HEK293 (cell line): ENCODE results near the gene BCAT1.

Experiments
- KLF9 ChIP-seq: fragments of 450-650 bp; formaldehyde crosslinking; IDR thresholded peaks from 2 replicates; pipeline ENCODE4 v1.5.1; 2016; ENCODE audit warnings: missing biosample characterization, missing genetic modification characterization, low read depth
- MYNN ChIP-seq: fragments of 450-650 bp; formaldehyde crosslinking; IDR thresholded peaks from 2 replicates; pipeline ENCODE4 v1.5.1; 2016; ENCODE audit warnings: missing biosample characterization, missing genetic modification characterization, borderline replicate concordance
- SP3 ChIP-seq: fragments of 450-650 bp; formaldehyde crosslinking; IDR thresholded peaks from 2 replicates; pipeline ENCODE4 v1.5.1; 2016; ENCODE audit warnings: missing biosample characterization, missing genetic modification characterization
- TCF7L2 ChIP-seq: IDR thresholded peaks from 2 replicates; pipeline ENCODE4 v1.6.1; 2011; ENCODE audit warnings: low read depth, mild to moderate bottlenecking, inconsistent platforms, low read length, moderate library complexity, borderline replicate concordance
- ZNF133 ChIP-seq: fragments of 450-650 bp; formaldehyde crosslinking; IDR thresholded peaks from 2 replicates; pipeline ENCODE4 v1.5.1; 2016; ENCODE audit warnings: missing biosample characterization, missing genetic modification characterization
- ZNF214 ChIP-seq: fragments of 450-650 bp; formaldehyde crosslinking; IDR thresholded peaks from 2 replicates; pipeline ENCODE4 v1.5.1; 2017; ENCODE audit warnings: missing biosample characterization, mild to moderate bottlenecking, missing genetic modification characterization, borderline replicate concordance
- ZNF335 ChIP-seq: fragments of 450-650 bp; formaldehyde crosslinking; conservative IDR thresholded peaks from 2 replicates; pipeline ENCODE4 v1.5.1; 2016; ENCODE audit warnings: missing biosample characterization, missing genetic modification characterization
- ZNF416 ChIP-seq: fragments of 450-650 bp; formaldehyde crosslinking; IDR thresholded peaks from 2 replicates; pipeline ENCODE4 v1.5.1; 2016; ENCODE audit warnings: missing biosample characterization, missing genetic modification characterization
- TF ChIP-seq, protein P1 (sequence below): fragments of 450-650 bp; formaldehyde crosslinking; IDR thresholded peaks from 2 replicates; pipeline ENCODE4 v1.5.1; 2017; ENCODE audit warnings: missing biosample characterization, mild to moderate bottlenecking, missing genetic modification characterization, moderate library complexity
- TF ChIP-seq, protein P2 (sequence below): fragments of 450-650 bp; formaldehyde crosslinking; IDR thresholded peaks from 2 replicates; pipeline ENCODE4 v1.5.1; 2016; ENCODE audit warnings: missing biosample characterization, missing genetic modification characterization
- TF ChIP-seq, protein P3 (sequence below): fragments of 450-650 bp; formaldehyde crosslinking; IDR thresholded peaks from 2 replicates; pipeline ENCODE4 v1.5.1; 2016; ENCODE audit warnings: missing biosample characterization, missing genetic modification characterization
- TF ChIP-seq, protein P4 (sequence below): fragments of 450-650 bp; formaldehyde crosslinking; IDR thresholded peaks from 2 replicates; pipeline ENCODE4 v1.5.1; 2016; ENCODE audit warnings: missing biosample characterization, missing genetic modification characterization

DNA sequence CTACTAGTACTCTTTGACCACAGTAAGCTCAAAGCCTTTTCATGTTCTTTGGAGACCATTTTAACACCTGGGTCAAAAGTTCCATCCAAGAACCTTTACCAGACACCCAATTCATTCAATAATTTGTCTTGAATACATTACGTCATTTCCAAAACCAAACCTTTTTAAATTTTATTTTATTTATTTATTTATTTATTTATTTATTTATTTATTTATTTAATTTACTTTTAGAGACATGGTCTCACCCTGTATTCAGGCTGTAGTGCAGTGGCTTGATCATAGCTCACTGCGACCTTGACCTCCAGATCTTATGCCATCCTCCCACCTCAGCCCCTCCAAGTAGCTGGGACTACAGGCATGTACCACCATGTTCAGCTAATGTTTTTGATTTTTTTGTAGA is 113.5 kb downstream of the BCAT1 start:
- TF ChIP-seq, protein P1, sequence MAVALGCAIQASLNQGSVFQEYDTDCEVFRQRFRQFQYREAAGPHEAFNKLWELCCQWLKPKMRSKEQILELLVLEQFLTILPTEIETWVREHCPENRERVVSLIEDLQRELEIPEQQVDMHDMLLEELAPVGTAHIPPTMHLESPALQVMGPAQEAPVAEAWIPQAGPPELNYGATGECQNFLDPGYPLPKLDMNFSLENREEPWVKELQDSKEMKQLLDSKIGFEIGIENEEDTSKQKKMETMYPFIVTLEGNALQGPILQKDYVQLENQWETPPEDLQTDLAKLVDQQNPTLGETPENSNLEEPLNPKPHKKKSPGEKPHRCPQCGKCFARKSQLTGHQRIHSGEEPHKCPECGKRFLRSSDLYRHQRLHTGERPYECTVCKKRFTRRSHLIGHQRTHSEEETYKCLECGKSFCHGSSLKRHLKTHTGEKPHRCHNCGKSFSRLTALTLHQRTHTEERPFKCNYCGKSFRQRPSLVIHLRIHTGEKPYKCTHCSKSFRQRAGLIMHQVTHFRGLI (tag by site-specific recombination): no peak
- TF ChIP-seq SP3 (tag by site-specific recombination) (no peak), TCF7L2 (no peak), ZNF416 (tag by site-specific recombination) (no peak), ZNF335 (no peak), ZNF214 (tag by site-specific recombination) (no peak), ZNF133 (tag by site-specific recombination) (no peak), KLF9 (tag by site-specific recombination) (no peak), MYNN (no peak)
- TF ChIP-seq, protein P2, sequence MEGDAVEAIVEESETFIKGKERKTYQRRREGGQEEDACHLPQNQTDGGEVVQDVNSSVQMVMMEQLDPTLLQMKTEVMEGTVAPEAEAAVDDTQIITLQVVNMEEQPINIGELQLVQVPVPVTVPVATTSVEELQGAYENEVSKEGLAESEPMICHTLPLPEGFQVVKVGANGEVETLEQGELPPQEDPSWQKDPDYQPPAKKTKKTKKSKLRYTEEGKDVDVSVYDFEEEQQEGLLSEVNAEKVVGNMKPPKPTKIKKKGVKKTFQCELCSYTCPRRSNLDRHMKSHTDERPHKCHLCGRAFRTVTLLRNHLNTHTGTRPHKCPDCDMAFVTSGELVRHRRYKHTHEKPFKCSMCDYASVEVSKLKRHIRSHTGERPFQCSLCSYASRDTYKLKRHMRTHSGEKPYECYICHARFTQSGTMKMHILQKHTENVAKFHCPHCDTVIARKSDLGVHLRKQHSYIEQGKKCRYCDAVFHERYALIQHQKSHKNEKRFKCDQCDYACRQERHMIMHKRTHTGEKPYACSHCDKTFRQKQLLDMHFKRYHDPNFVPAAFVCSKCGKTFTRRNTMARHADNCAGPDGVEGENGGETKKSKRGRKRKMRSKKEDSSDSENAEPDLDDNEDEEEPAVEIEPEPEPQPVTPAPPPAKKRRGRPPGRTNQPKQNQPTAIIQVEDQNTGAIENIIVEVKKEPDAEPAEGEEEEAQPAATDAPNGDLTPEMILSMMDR: no peak
- TF ChIP-seq, protein P3, sequence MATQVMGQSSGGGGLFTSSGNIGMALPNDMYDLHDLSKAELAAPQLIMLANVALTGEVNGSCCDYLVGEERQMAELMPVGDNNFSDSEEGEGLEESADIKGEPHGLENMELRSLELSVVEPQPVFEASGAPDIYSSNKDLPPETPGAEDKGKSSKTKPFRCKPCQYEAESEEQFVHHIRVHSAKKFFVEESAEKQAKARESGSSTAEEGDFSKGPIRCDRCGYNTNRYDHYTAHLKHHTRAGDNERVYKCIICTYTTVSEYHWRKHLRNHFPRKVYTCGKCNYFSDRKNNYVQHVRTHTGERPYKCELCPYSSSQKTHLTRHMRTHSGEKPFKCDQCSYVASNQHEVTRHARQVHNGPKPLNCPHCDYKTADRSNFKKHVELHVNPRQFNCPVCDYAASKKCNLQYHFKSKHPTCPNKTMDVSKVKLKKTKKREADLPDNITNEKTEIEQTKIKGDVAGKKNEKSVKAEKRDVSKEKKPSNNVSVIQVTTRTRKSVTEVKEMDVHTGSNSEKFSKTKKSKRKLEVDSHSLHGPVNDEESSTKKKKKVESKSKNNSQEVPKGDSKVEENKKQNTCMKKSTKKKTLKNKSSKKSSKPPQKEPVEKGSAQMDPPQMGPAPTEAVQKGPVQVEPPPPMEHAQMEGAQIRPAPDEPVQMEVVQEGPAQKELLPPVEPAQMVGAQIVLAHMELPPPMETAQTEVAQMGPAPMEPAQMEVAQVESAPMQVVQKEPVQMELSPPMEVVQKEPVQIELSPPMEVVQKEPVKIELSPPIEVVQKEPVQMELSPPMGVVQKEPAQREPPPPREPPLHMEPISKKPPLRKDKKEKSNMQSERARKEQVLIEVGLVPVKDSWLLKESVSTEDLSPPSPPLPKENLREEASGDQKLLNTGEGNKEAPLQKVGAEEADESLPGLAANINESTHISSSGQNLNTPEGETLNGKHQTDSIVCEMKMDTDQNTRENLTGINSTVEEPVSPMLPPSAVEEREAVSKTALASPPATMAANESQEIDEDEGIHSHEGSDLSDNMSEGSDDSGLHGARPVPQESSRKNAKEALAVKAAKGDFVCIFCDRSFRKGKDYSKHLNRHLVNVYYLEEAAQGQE: 0 out of 2 replicates have a peak, but pooled peaks have one; percentile 48
- TF ChIP-seq, protein P4, sequence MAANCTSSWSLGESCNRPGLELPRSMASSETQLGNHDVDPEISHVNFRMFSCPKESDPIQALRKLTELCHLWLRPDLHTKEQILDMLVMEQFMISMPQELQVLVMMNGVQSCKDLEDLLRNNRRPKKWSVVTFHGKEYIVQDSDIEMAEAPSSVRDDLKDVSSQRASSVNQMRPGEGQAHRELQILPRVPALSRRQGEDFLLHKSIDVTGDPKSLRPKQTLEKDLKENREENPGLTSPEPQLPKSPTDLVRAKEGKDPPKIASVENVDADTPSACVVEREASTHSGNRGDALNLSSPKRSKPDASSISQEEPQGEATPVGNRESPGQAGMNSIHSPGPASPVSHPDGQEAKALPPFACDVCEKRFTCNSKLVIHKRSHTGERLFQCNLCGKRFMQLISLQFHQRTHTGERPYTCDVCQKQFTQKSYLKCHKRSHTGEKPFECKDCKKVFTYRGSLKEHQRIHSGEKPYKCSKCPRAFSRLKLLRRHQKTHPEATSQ (tag by site-specific recombination): no peak
